Motor neuron (in vitro differentiated cells): ENCODE results near the gene STK39. TPM values are rescaled to one million over a fixed set of nuclear protein-coding genes. Genes with fewer than 3 reads are reported as not detected.
A peak's percentile ranks its signal among the peaks of the same experiment; 100 is the strongest.

Experiments used
- ATAC-seq, 8 experiments: fragments of 200-7000 bp; cut with Tn5 transposase; replicated peaks in 6 of 8; 2 replicates each; pipeline ENCODE4 v1.8.0; 2021; ENCODE audit warnings: mild to moderate bottlenecking in 8 of 8, moderate library complexity in 8 of 8
- H3K27ac ChIP-seq, 2 donors: fragments of 250-450 bp; sonication (Bioruptor Pico); 2 replicates each; pipeline ENCODE4 v1.9.0; 2021; ENCODE audit warnings: antibody characterized with exemption in 2 of 2, mild to moderate bottlenecking in 2 of 2, moderate library complexity in 1 of 2
- H3K4me1 ChIP-seq, 2 donors: fragments of 250-450 bp; sonication (Bioruptor Pico); replicated peaks in 1 of 2; 2 replicates each; pipeline ENCODE4 v1.6.1; 2021; ENCODE audit warnings: antibody characterized with exemption in 2 of 2, mild to moderate bottlenecking in 2 of 2, moderate library complexity in 1 of 2
- H3K4me3 ChIP-seq, 5 donors: fragments of 250-450 bp; sonication (Bioruptor Pico); 2 replicates each; pipeline ENCODE4 v1.9.0; 2021; ENCODE audit warnings: antibody characterized with exemption in 5 of 5, mild to moderate bottlenecking in 5 of 5, moderate library complexity in 4 of 5
- WGBS, 10 experiments: fragments of 450-650 bp; shearing (Covaris generic); methylation state at CpG; one replicate each; pipeline ENCODE4 v1.0.0; 2022; 5-methylcytosine and 5-hydroxymethylcytosine counted together
- in situ Hi-C, 9 experiments: fragments of 400-800 bp; cut with MboI; loops; one replicate each; pipeline ENCODE4 v1.15.0; 2021; ENCODE audit warnings: low sequenced_read_pairs in 9 of 9, low pct_unique_long_range_greater_than_20kb in 2 of 9; ENCODE audit not compliant: unreplicated experiment in 9 of 9
- total RNA-seq, 8 experiments: library from RNA; unstranded; fragments of 300-600 nt; gene quantifications; 2 replicates each; pipeline versions ENCODE4 v1.2.3 to v1.2.4, GENCODE V29; 2022

The STK39 gene
- total RNA-seq, 8 experiments from 2014 or later = 12.3 to 43.3 (median 30.2) TPM

DNA sequence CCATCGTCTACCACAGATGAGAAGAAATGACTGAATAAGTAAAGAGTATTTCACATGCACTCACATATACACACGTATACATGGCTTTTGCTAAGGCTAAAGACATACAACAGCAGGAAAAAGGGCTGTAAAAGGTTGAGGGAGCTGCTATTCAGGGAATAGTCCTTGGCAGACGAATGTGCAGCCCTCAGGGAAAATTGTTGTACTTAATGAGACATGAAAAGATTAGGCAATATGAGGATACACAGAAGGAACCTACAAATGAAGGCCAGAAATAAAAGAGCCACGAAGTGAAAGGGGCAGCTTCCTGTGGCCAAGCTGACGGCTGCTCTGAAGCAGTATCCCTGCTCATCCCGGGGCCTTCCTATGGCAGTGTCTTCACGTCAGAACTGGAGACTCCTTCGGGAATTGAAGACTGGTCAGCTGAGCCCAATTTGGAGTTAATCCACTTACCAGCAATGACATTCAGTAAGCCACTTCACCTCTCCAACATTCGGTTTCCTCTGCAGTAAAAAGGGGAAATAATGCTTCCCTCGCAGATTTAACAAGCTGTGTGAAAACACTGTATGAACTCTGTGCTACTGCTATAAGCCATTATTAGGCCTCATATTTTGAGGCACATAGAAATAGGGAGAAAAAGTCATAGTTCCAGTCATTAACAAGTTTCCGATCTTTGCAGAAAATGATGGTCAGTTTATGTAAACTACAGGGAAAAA, 221.8 kb downstream of the STK39 start:
- ATAC-seq = no peak
- in situ Hi-C loops = no loop called here
- Histone ChIP-seq H3K4me1 (peaks cover 0 to 23% of the 10 kb centered on the region in 2 donors), H3K27ac (no peak overlapping the region), H3K4me3 (no peak overlapping the region)
- 72 to 100% (median 93%) methylated on average over 1 to 11 of the region's 11 CpGs for WGBS, 10 experiments

DNA sequence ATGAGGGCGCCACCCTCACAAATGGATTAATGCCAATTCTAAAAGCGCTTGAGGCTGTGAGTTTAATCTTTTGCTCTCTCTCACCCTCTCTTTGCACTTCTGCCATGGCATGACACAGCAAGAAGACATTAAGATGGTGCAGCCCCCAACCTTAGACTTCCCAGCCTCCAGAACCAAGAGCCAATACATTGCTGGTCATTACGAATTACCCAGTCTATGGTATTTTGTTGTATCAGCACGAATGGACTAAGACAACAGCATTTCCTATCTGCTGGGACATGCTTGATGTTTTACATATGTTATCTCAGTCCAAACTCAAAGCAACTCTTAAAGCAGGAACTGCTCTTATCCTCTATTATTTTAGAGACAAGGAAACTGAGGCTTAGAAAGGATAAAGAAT, 222.9 kb downstream of the STK39 start:
- WGBS, 10 experiments = 78 to 100% (median 94%) methylated on average over 1 to 4 of the region's 4 CpGs; no CpG with 5 or more reads in 2 of the 10 experiments
- no peak overlapping the region for H3K27ac ChIP-seq
- no peak overlapping the region for H3K4me3 ChIP-seq
- ATAC-seq = peak in 2 of 8 experiments; percentile 24 to 58
- H3K4me1 ChIP-seq = peaks cover 0 to 23% of the 10 kb centered on the region in 2 donors
- in situ Hi-C loops = no loop called here

GRCh38 chr2:168021800-168022587, 225.4 kb downstream of the STK39 start:
- in situ Hi-C loops = no loop called here
- Histone ChIP-seq H3K4me1 (peaks cover 0 to 17% of the 10 kb centered on the region in 2 donors), H3K27ac (no peak overlapping the region), H3K4me3 (no peak overlapping the region)
- ATAC-seq = peak in 3 of 8 experiments; percentile 27 to 87 (median 56)

GRCh38 chr2:168015274-168015953, 232.0 kb downstream of the STK39 start:
- peak in 5 of 8 experiments; percentile 51 to 71 (median 58) for ATAC-seq
- Histone ChIP-seq H3K4me1 (peaks cover 0 to 10% of the 10 kb centered on the region in 2 donors), H3K27ac (no peak overlapping the region), H3K4me3 (no peak overlapping the region)
- 63 to 100% (median 95%) methylated on average over 1 to 3 of the region's 3 CpGs; no CpG with 5 or more reads in 3 of the 10 experiments for WGBS, 10 experiments
- in situ Hi-C loops = no loop called here

DNA sequence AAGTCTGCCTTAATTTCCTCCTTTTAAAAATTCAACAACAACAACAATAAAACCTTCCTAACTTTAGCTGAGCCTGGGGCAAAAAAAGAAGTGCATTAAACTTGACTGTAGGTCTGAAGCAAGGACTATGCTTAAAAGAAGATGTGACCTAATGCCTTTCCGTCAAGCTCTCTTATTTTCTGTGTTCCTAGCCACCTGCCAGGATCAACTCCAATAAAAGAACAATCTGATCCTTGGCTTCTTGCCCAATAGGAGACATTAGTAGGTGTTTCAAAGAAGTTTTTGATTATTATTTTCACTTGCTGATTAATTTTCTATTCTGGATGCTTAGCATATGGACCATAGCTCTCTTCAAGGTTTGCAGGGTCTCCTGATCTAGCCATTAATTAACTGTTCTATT, 237.5 kb downstream of the STK39 start:
- WGBS, 10 experiments = 75 to 100% (median 91%) methylated on average over 1 of the region's 1 CpG; no CpG with 5 or more reads in 2 of the 10 experiments
- Histone ChIP-seq H3K4me3 (no peak overlapping the region), H3K4me1 (peaks cover 0 to 10% of the 10 kb centered on the region in 2 donors), H3K27ac (no peak overlapping the region)
- no peak for ATAC-seq
- in situ Hi-C loops = no loop called here

DNA sequence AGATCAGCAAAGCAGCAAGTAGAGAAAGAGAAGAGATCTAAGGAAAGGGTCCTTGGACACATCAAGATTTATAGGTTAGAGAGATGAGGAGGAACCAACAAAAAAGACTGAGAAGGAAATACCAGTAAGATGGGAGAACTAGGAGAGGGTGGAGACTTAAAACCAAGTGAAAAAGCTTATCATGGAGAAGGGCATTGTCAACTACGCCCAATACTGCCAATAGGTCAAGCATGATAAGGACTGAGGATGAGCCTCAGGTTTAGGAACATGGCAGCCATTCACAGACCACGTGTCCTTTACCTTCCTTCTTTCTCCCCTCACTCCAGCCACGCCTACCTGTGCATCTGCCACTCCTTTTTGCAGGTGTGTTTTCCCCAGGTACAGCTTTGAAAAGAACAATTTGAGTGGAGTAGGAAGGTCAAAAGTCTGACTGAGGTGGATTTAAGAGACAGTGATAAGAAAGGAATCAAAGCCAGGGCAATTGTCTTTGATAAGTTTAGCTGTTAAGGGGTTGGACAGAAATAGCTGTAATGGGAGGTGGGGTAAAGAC, 238.7 kb downstream of the STK39 start:
- peaks cover 0 to 10% of the 10 kb centered on the region in 2 donors for H3K4me1 ChIP-seq
- H3K4me3 ChIP-seq = no peak overlapping the region
- H3K27ac ChIP-seq = no peak overlapping the region
- 77 to 100% (median 94%) methylated on average over 1 to 3 of the region's 3 CpGs; no CpG with 5 or more reads in 1 of the 10 experiments for WGBS, 10 experiments
- no peak for ATAC-seq
- in situ Hi-C loops = no loop called here

DNA sequence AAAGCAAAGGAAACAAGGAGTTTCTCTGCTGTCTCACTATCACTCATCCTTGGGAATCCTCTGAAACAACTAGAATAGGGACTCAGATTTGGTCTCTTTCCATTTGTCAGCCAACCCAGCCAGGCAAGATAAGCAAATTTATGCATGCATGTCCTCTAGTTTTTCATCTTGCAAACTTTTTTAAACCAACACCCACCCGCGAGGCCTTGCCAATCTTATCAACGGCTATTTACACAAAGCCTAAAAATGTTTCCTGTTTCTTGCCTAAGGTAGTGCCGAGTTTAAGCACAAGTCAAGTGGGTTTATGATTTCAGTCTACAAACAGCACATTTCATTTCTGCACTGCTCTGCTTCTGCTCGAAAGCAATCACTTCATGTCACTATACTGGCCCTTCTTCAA, 240.9 kb downstream of the STK39 start:
- Histone ChIP-seq H3K4me1 (no peaks in the 10 kb centered on the region), H3K4me3 (no peak overlapping the region), H3K27ac (no peak overlapping the region)
- peak in 2 of 8 experiments; percentile 34 to 49 for ATAC-seq
- WGBS, 10 experiments = 36 to 93% (median 84%) methylated on average over 1 to 5 of the region's 5 CpGs
- in situ Hi-C loops = no loop called here

GRCh38 chr2:168005586-168005985, 241.8 kb downstream of the STK39 start:
- ATAC-seq = no peak
- Histone ChIP-seq H3K4me1 (no peaks in the 10 kb centered on the region), H3K27ac (no peak overlapping the region), H3K4me3 (no peak overlapping the region)
- WGBS, 10 experiments = 80 to 100% (median 98%) methylated on average over 1 to 3 of the region's 3 CpGs; no CpG with 5 or more reads in 2 of the 10 experiments
- in situ Hi-C loops = no loop called here

DNA sequence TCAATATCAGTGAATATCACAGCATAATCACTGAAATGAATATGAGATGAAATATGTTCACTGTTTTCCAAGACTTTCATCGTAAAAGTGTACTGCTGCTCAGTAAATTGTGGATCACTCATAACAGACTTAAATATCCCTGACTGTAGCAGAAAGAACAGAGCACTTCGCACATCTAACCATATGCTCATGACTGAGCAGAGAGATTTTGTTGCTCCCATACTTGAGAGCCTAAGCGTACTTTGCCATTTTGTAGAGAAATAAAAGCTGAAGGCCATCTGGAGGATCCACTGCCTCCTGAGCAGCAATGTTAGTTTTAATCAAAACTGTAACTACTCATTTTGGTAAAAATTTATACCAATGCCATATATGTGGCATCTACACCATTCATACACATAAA, 243.5 kb downstream of the STK39 start:
- no peak for ATAC-seq
- Histone ChIP-seq H3K27ac (no peak overlapping the region), H3K4me1 (no peaks in the 10 kb centered on the region), H3K4me3 (no peak overlapping the region)
- in situ Hi-C loops = no loop called here
- 70 to 100% (median 92%) methylated on average over 1 to 3 of the region's 3 CpGs; no CpG with 5 or more reads in 1 of the 10 experiments for WGBS, 10 experiments

DNA sequence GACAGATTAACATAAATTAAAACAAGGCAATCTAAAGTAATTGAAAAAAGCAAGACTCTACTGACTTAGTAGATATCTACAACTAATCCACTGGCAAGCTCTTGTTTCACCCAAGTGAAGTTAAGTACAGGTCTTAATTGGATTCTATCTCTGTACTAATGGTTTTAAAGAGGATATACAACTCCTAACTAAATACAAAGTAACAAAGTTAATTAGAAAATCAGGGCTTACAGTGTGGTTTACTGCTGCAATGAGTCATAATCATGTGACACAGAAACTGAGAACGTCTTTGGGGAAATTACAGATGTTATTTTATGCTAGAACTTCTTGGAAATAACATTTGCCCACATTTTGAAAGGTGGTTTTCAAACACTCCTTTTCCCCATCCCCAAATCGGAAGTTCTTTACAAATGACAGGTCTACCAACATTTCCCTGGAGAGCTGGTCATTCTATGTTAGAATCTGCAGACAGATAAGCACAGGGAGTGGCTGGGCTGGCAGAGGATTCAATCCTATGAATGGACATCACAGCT, 245.3 kb downstream of the STK39 start:
- in situ Hi-C loops = no loop called here
- ATAC-seq = peak in 4 of 8 experiments; percentile 24 to 85 (median 62)
- WGBS, 10 experiments = 13 to 100% (median 69%) methylated on average over 1 to 2 of the region's 2 CpGs; no CpG with 5 or more reads in 2 of the 10 experiments
- Histone ChIP-seq H3K27ac (no peak overlapping the region), H3K4me3 (no peak overlapping the region), H3K4me1 (no peaks in the 10 kb centered on the region)

GRCh38 chr2:167992278-167992677, 255.1 kb downstream of the STK39 start:
- H3K4me3 ChIP-seq = no peak overlapping the region
- H3K27ac ChIP-seq = no peak overlapping the region
- ATAC-seq = no peak
- 67 to 100% (median 100%) methylated on average over 1 of the region's 1 CpG; no CpG with 5 or more reads in 1 of the 10 experiments for WGBS, 10 experiments
- in situ Hi-C loops = no loop called here
- peaks cover 0 to 2% of the 10 kb centered on the region in 2 donors for H3K4me1 ChIP-seq

DNA sequence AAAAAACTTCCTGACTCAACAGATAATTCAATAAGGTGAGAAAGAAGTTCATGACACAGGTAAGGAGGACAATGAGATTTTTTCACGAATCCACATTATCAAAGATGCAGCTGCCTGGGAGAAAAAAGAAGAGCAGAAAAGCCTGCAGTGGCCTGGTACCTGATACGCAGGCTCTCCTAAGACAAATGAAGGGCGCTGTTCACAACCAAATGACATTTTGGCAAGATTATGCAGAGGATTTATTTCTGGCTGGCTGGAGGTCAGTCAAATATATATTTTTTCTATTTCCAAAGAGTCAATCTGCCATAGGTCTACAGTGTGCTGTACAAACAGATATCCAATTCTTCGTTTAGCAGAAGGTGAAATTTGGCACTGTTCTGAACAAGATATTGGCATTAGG, 257.3 kb downstream of the STK39 start:
- 56 to 100% (median 93%) methylated on average over 1 to 4 of the region's 4 CpGs for WGBS, 10 experiments
- no peak overlapping the region for H3K27ac ChIP-seq
- H3K4me1 ChIP-seq = peaks cover 0 to 2% of the 10 kb centered on the region in 2 donors
- in situ Hi-C loops = no loop called here
- ATAC-seq = no peak
- H3K4me3 ChIP-seq = no peak overlapping the region
